Stromal cell of bone marrow (primary cell): ENCODE results near the gene HOXB8.

Source experiments
- DNase-seq: peaks from one replicate; pipeline ENCODE4 v3.0.0-alpha.2; 2012; ENCODE audit warnings: low read depth

The HOXB8 gene

GRCh38 chr17:48596000-48596734, 18.9 kb downstream of the HOXB8 start:
- DNase-seq, result no peak

GRCh38 chr17:48595278-48595999, 19.7 kb downstream of the HOXB8 start:
- DNase-seq, result no peak

GRCh38 chr17:48594538-48595277, 20.4 kb downstream of the HOXB8 start:
- DNase-seq, result no peak

DNA sequence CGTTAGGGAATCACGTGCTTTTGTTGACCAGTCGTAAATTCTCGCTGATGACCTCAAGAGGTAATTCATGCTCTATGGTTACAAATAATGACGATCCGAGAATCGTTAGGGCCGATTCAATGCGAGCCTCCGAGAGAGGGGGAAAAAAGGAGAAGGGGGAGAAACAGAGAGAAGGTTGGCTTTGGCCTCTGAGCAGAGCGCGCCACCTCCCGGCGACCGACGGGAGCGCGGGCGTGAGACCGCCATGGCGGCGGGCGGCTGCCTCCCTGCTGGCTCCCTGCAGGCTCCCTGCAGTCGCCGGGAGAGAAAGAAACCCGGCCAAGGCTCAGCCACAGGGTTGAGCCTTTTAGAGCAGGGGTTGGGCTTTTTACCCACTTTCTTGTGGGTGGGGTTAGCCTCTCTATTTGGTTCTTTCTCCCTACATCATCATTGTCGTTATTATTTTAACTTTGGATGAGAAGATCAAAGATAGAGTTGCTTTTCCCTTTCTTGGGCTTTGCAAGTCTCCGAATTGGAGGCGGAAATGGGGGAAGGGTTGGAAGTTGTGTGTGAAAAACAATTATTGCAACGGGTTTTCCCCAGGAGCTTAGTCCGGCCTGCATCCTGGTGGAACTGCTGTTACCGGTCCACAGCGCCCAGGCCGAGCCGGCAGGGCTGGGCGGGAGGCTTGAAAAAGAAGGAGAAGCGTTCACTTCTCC, 21.1 kb downstream of the HOXB8 start:
- no peak for DNase-seq

GRCh38 chr17:48593126-48593829, 21.8 kb downstream of the HOXB8 start, which contains the start of gene HOXB5:
HOXB5 (minus strand) TSS chr17:48593779; CDS start chr17:48593682, 97 bp downstream.
- no peak for DNase-seq

GRCh38 chr17:48592577-48592976, 22.5 kb downstream of the HOXB8 start:
- DNase-seq, result no peak

- DNase-seq, result no peak
Measured at GRCh38 chr17:48592057-48592514, 23.0 kb downstream of the HOXB8 start.

- no peak for DNase-seq
Measured at GRCh38 chr17:48591255-48592056, 23.6 kb downstream of the HOXB8 start.

GRCh38 chr17:48590607-48591161, 24.4 kb downstream of the HOXB8 start:
- no peak for DNase-seq

DNA sequence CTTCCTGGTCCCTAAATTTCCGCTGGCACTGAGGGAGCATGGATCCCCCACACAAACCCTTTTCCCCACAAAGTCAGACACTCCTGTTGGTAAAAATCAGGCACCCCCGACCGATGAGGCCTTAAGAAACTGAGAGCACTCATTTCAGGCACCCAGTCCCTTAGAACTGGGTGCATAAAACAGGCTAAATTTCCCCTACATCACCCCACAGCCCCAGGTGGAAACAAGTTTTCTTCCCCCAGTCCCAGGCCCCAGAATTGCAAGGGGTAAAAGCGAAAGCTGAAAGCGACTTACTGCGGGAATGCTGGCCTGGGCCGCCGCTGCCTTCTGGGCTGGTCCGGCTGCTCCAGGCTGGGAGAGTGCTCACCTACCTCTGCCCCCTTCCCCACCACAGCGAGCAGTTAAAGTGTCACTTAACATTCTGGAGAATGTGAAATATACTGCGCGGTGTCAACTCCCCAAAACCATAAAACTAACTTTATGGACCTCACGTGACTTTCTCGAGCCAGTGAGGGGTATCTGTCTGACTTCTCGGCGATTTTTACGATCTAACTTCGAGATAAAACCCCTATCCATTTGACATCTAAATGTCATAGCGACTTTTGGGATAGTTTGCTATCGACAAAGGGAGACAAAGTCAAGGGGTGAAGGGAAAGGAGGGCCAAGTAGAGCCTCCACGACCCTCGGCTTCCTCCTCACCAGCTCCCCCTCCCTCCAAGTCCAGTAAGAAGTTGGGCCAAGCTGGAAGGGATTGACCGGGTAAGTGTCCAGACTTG, 25.1 kb downstream of the HOXB8 start, which contains the start of gene HOXB3:
Gene HOXB3 (minus strand): TSS at position 411 of the 776 bp plus-strand sequence. CDS start 37,767 bp downstream, outside the sequence.
- no peak for DNase-seq

DNA sequence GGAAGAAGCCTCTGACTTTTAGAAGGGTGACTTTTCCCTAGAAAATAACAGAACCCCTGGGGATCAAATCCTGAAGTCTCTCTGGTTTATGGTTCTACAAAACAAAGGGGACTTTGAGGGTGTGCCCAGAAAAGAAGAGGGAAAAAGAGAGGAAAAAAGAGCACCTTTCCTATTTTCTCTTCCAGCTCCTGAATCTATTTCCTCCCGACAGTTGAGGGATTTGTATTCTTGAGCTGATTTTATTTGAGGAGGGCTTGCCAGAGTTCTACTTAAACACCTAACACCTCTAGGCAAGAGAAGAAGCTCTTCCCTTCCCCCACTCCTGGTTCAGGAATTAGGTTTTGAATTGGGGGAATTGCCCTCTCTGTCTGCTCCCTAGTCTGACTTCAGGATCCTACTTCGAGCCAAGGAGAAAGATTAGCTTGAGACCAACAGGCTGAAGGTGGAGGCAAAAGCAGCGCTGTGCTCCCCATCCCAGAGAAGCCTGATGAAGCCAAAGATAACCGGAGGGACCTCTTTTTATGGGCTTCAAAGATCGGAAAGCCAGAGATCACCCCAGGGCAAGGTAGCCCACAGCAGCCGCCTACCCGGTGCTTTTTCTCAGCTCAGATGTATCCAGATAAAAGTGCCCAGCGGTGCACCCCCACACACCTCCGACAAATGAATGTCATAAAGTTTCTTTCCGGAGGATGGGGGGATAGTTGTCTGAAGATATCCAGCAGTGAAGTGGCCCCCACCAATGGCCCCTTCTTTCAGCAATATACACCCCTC, 25.8 kb downstream of the HOXB8 start:
- no peak for DNase-seq

DNA sequence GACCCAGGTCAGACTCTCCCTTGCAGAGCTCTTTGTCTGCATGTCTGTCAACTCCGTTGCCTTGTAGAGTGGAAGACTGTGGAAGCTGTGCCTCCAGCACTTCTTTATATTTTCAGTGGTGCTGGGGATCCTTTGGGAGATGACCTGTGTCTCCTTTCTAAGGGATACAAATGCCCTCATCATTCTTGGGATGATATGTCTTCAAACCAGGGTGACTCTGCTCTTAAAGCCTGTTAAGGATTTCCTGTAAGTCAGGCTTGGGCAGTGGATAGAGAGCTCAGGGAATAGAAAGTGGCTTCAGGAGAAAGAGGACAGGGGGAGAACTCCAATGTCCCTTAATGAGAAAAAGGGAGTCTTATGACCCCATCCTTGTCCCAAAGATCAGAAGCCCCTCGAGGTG, 26.6 kb downstream of the HOXB8 start:
- DNase-seq, result no peak

DNA sequence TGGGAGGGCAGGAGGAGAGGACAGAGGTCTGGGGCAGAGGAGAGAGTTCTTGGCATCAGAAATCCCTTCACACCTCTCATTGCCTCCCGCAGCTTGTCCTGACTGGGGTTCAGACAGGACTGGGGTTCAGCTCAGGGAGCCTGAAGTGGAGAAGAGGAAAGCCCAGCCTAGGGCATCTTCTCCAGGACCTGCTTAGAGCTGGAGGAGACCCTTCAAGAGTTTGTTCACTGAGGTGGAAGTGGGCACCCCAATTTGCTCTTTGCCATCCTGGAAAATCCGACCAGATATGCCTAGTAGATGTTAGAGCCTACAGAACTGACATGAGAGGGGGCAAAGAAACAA, 27.0 kb downstream of the HOXB8 start:
- no peak for DNase-seq

DNA sequence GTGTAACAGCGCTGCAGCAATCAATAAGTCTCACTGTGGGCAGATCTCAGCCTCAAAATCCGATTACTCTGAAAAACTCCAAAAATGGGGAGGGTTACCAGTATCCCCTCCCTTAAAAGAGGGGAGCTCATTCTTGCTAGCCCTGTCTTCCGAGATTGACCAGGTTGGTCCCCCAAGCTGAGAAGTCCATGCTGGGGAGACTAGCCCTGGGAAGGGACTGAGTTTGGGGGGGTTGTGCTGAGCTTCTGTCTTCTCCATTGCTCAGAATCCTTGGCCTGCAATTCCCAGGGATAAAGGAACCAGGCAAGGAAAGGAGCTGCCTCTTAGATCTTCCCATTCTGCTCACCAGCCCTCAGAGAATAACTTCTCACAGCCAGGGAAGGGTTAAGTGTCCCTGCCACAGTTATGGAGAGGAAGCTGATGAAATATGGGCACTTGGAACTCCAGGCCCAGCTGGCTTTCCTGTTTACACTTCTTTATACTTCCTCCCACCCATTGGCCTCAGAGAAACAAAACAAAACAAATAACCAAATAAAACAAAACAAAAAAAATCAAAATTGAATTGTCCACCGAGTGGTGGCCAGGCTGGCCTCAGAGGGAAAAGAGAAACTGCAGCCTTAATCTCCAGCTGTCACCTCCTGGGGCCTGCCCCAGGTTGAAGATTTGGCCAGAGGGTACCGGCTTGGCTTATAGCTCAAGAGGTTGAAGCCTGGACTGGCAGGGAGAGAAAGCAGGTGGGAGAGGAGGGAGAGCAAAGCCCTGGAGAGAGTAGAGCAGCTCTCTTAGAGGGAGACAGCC, 27.6 kb downstream of the HOXB8 start:
- DNase-seq, result no peak

DNA sequence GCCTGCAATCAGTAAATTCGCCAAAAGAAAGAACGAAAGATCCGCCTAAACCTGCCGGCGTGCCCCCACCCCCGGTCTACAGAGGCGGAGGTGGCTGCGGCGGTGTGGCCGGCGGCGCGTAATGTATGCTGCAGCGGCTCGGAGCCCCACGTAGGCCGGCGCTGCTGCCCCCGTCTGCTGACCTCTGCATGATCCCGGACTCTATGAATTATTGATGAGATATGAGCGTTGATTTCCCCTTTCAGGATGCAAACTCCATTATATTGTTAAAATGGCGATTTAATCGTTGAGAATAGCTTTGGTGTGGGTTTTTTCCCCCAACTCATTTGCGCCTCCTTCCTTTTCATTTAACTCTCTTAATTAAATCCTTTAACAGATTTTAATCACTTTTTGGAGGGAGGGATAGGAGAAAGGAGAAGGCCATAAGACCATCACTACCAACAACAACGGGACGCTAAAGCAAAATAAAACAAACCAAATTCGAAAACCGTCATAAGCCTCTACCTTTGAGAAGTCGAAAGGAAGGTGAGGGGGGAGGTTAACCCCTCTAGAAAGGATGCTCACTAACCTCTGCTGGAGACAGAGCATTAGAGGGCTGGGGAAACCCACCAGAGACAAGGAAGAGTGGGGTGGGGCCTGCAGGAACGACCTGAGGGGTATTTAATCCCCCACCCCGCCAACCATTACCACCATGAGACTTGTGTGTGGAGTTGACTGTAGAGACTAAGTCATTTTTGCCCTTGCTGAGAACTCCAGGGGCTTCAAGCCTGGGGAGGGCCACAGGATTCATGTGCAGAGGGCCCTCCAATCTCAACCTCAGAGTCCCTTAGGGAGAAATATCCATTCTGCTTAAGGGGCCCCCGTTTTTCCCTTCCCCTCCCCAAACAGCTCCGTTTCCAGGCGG, 28.5 kb downstream of the HOXB8 start:
- DNase-seq, result no peak

DNA sequence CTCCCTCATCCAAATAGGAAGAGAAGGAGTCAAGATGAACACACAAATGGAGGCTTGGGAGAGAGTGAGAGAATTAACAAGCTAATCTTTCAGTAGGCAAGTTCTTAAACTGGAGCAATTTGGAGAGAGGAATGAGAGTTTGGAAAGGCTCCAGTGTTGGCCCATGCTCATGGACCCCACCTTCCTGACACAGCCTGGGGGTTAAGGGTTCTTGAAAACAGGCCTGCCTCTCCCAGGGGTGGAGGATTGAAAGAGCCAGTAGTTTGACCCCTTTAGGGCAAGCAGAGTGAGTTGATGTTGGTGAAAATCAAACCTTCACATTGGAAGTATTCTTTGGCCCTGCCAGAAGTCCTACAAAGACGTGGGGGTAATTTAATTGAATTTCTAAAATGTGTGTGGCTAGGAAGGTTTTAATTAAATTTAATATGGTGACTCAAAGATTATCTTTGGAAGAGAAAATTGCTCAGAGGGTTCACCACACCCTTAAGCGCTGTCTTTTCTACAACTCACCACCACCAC, 30.8 kb downstream of the HOXB8 start:
- no peak for DNase-seq
